ENCODE data around the gene DOK7.

DOK7 gene

DNA sequence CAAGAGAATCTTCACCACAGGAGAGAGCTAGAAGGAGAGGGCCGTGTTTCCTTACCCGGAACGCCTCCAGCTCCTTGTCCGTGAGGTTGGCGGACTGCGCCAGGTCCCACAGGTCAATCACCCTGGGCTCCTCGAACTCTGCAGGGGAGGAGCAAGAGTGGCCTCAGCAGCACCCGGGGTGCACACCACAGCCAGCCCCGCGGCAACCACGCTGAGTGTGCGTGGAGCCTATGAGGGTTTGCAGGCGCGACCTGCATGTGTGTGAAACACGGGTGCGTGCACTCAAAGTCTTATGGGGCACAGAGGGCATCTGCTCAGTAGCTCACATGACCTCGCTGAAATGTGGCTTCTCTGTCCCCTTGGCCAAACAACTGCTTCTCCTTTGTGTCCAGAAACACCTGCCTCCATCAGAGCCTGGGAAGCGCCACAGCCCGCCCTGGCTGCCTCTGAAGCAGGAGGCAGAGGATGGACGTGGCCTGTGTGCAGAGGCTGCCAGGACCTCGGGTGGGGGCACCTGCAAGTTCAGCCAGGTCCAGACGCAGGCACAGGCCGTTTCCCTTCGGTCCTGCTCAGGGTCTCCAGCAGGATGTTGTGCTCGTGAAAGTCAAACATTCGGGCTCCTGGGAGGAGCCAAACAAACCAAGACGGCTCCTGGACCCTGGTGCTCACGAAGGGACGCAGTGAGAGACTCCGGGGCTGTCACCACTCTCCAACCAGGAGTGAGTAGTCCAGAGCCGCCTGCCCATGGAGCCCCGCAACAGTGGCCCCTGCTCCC, 53.1 kb downstream of the DOK7 start:
- TF ChIP-seq, protein P1, sequence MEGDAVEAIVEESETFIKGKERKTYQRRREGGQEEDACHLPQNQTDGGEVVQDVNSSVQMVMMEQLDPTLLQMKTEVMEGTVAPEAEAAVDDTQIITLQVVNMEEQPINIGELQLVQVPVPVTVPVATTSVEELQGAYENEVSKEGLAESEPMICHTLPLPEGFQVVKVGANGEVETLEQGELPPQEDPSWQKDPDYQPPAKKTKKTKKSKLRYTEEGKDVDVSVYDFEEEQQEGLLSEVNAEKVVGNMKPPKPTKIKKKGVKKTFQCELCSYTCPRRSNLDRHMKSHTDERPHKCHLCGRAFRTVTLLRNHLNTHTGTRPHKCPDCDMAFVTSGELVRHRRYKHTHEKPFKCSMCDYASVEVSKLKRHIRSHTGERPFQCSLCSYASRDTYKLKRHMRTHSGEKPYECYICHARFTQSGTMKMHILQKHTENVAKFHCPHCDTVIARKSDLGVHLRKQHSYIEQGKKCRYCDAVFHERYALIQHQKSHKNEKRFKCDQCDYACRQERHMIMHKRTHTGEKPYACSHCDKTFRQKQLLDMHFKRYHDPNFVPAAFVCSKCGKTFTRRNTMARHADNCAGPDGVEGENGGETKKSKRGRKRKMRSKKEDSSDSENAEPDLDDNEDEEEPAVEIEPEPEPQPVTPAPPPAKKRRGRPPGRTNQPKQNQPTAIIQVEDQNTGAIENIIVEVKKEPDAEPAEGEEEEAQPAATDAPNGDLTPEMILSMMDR (IDR thresholded peaks at IDR 0.05; ENCODE audit: low read length) = no peak
- TF ChIP-seq EZH2 (optimal IDR thresholded peaks at IDR 0.05; ENCODE audit: low read depth, low read length) (no peak), EZH2phosphoT487 (IDR thresholded peaks at IDR 0.05; ENCODE audit: low read length) (no peak)
- Histone ChIP-seq H3K9ac (ENCODE audit: low read length) (no peak overlapping the region), H3K27ac (ENCODE audit: low read length) (no peak overlapping the region), H3K4me2 (ENCODE audit: low read depth, low read length) (no peak overlapping the region), H3K4me1 (ENCODE audit: low read length) (no peaks in the 10 kb centered on the region), H3K4me3 (ENCODE audit: low read length) (no peak overlapping the region), H2AFZ (ENCODE audit: low read length) (no peak overlapping the region), H4K20me1 (ENCODE audit: insufficient read depth, low read length) (no peaks in the 10 kb centered on the region), H3K9me3 (replicated peaks; ENCODE audit: insufficient read depth, low read length) (no peaks in the 10 kb centered on the region), H3K79me2 (ENCODE audit: low read length) (no peaks in the 10 kb centered on the region), H3F3A (ENCODE audit: insufficient read depth, low read length) (no peaks in the 10 kb centered on the region), H3K27me3 (replicated peaks; ENCODE audit: insufficient read depth, low read length) (no peaks in the 10 kb centered on the region), H3K36me3 (replicated peaks; ENCODE audit: insufficient read depth, low read length) (no peaks in the 10 kb centered on the region; the same call in 1 of the 2 replicates), H3K9me2 (replicated peaks; ENCODE audit: insufficient read depth, low read length) (no peaks in the 10 kb centered on the region)
- no peak for DNase-seq

DNA sequence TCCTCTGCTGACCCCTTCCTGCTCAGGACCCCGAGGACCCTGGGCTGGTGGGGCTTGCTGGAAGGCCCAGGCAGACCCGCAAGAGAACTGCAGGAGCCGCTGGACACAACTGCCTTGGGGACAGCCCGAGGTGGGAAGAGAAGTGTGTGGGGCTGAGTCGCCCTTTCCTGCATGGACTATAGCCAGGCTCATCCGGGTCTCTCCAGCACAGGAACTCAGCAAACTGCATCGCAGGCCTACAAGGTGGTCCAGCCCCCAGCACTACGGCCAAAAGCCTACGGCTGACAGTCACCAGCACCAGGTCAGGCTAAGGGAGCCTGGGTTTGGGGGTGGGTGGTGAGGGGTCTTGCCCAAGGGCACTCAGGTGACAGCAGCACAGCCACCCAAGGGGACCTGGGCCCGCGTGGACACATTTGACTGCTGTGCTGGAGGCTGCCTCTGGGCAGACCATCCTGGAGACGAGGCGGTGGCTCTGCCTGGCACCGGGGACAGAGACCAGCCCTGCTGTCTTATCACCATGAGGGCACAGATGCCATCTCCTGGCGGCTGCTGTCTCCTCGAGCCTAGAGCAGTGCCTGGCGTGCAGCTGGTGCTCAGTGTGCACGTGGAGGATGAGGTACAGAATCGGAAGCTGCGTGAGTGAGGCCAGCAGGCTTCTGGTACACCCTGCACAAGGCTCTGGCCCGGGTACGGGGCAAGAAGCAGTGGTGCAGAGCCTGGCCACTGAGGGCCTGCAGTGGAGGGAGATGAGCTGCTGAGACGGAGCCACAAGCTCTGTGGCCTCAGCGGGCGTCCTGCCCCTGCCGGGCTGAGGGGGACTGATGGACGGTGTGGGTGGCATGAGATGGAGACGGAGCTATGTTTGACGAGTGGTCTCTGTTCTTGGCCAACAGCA, 54.0 kb downstream of the DOK7 start:
- Histone ChIP-seq H3K27ac (ENCODE audit: low read length) (no peak overlapping the region), H3K4me1 (ENCODE audit: low read length) (no peaks in the 10 kb centered on the region), H3K27me3 (replicated peaks; ENCODE audit: insufficient read depth, low read length) (no peaks in the 10 kb centered on the region), H3K9me2 (replicated peaks; ENCODE audit: insufficient read depth, low read length) (no peaks in the 10 kb centered on the region), H4K20me1 (ENCODE audit: insufficient read depth, low read length) (no peaks in the 10 kb centered on the region), H3K9me3 (replicated peaks; ENCODE audit: insufficient read depth, low read length) (no peaks in the 10 kb centered on the region), H3K9ac (ENCODE audit: low read length) (no peak overlapping the region), H3K36me3 (replicated peaks; ENCODE audit: insufficient read depth, low read length) (no peaks in the 10 kb centered on the region; the same call in 1 of the 2 replicates), H2AFZ (ENCODE audit: low read length) (no peak overlapping the region), H3K4me2 (ENCODE audit: low read depth, low read length) (no peak overlapping the region), H3F3A (ENCODE audit: insufficient read depth, low read length) (no peaks in the 10 kb centered on the region), H3K4me3 (ENCODE audit: low read length) (no peak overlapping the region), H3K79me2 (ENCODE audit: low read length) (no peaks in the 10 kb centered on the region)
- TF ChIP-seq EZH2phosphoT487 (IDR thresholded peaks at IDR 0.05; ENCODE audit: low read length) (no peak), EZH2 (optimal IDR thresholded peaks at IDR 0.05; ENCODE audit: low read depth, low read length) (no peak)
- TF ChIP-seq, protein P1 (IDR thresholded peaks at IDR 0.05; ENCODE audit: low read length) = no peak
- DNase-seq = no peak

DNA sequence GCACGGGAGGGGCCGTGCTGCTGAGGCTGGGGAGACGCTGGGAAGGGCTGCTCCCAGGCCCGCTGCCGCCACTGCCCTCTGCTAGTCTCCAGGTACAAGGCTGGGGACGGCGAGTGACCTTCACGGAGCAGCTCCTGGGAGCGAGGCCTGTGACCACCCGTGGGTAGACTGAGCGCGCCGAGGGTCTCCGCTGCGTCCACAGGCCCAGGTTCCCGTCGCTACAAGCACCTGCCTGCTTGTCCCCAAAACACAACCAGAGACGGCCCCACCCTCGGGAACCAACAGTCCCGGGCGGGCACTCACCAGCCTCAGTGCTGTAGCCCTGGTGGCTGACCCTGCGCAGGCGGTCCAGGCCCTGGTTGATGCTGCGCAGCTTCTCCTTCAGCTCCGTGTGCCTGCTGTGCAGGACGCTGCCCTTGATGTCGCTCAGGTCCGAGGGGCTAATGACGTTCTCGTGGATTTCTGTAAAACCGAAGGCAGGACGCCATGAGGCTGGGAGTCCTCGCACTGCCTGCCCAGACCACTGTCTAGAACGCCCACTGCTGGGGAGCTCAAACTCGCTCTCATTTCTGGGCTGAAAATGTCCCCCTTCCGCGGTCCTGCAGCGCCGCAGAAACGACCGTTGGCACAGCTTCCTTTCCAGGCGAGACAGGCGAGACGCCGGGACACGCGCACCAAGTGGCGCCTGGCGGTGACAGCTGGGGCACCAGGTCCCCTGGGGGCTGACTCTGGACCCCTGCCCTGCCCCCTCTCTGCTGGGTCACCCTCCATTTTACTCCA, 54.8 kb downstream of the DOK7 start:
- no peak for DNase-seq
- no peak overlapping the region for H3K4me3 ChIP-seq (ENCODE audit: low read length)
- no peaks in the 10 kb centered on the region; the same call in 1 of the 2 replicates for H3K36me3 ChIP-seq (replicated peaks; ENCODE audit: insufficient read depth, low read length)
- H3K4me2 ChIP-seq (ENCODE audit: low read depth, low read length) = no peak overlapping the region
- H4K20me1 ChIP-seq (ENCODE audit: insufficient read depth, low read length) = no peaks in the 10 kb centered on the region
- H3F3A ChIP-seq (ENCODE audit: insufficient read depth, low read length) = no peaks in the 10 kb centered on the region
- no peaks in the 10 kb centered on the region for H3K9me3 ChIP-seq (replicated peaks; ENCODE audit: insufficient read depth, low read length)
- no peaks in the 10 kb centered on the region for H3K79me2 ChIP-seq (ENCODE audit: low read length)
- no peaks in the 10 kb centered on the region for H3K9me2 ChIP-seq (replicated peaks; ENCODE audit: insufficient read depth, low read length)
- no peak overlapping the region for H2AFZ ChIP-seq (ENCODE audit: low read length)
- H3K4me1 ChIP-seq (ENCODE audit: low read length) = no peaks in the 10 kb centered on the region
- TF ChIP-seq, protein P1 (IDR thresholded peaks at IDR 0.05; ENCODE audit: low read length) = no peak
- TF ChIP-seq EZH2phosphoT487 (IDR thresholded peaks at IDR 0.05; ENCODE audit: low read length) (no peak), EZH2 (optimal IDR thresholded peaks at IDR 0.05; ENCODE audit: low read depth, low read length) (no peak)
- no peak overlapping the region for H3K9ac ChIP-seq (ENCODE audit: low read length)
- no peaks in the 10 kb centered on the region for H3K27me3 ChIP-seq (replicated peaks; ENCODE audit: insufficient read depth, low read length)
- no peak overlapping the region for H3K27ac ChIP-seq (ENCODE audit: low read length)

Measured in MM.1S (cell line).